ENCODE results near the gene DPF3. TPM values are rescaled to one million over a fixed set of nuclear protein-coding genes. Genes with fewer than 3 reads are reported as not detected.

DPF3 gene
- total RNA-seq, 3 donors from 2014 or later: 0.32 to 2.8 (median 1.3) TPM

- Histone ChIP-seq H3K27ac (no peak overlapping the region), H3K36me3 (no peaks in the 10 kb centered on the region), H3K27me3 (no peaks in the 10 kb centered on the region), H3K4me1 (no peaks in the 10 kb centered on the region), H3K9me3 (no peaks in the 10 kb centered on the region), H3K4me3 (no peak overlapping the region)
- intact Hi-C loops (cut with DNase I; ENCODE audit: low total_unique reads): loop anchor here (5.0 kb wide), 1 partner anchor 388 kb away; no protein-coding TSS in a partner anchor
- peak in 1 of 3 donors; percentile 46 for TF ChIP-seq POLR2AphosphoS5 (IDR thresholded peaks at IDR 0.05)
- TF ChIP-seq, protein P1, sequence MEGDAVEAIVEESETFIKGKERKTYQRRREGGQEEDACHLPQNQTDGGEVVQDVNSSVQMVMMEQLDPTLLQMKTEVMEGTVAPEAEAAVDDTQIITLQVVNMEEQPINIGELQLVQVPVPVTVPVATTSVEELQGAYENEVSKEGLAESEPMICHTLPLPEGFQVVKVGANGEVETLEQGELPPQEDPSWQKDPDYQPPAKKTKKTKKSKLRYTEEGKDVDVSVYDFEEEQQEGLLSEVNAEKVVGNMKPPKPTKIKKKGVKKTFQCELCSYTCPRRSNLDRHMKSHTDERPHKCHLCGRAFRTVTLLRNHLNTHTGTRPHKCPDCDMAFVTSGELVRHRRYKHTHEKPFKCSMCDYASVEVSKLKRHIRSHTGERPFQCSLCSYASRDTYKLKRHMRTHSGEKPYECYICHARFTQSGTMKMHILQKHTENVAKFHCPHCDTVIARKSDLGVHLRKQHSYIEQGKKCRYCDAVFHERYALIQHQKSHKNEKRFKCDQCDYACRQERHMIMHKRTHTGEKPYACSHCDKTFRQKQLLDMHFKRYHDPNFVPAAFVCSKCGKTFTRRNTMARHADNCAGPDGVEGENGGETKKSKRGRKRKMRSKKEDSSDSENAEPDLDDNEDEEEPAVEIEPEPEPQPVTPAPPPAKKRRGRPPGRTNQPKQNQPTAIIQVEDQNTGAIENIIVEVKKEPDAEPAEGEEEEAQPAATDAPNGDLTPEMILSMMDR (IDR thresholded peaks at IDR 0.05): peak; percentile 93 to 98 (median 96)
- no peak for TF ChIP-seq POLR2A (IDR thresholded peaks at IDR 0.05)
- peak in 1 of 2 donors; percentile 65 for DNase-seq (ENCODE audit: low spot score in 2 of 2)
Measured at GRCh38 chr14:72904840-72905561, 11.1 kb upstream of the DPF3 start.

- intact Hi-C loops (cut with DNase I; ENCODE audit: low total_unique reads): loop anchor here (5.0 kb wide), 1 partner anchor 387 kb away; no protein-coding TSS in a partner anchor
- Histone ChIP-seq H3K4me1 (no peaks in the 10 kb centered on the region), H3K36me3 (no peaks in the 10 kb centered on the region), H3K27ac (no peak overlapping the region), H3K27me3 (no peaks in the 10 kb centered on the region), H3K4me3 (no peak overlapping the region), H3K9me3 (no peaks in the 10 kb centered on the region)
- DNase-seq (ENCODE audit: low spot score in 2 of 2): no peak
- TF ChIP-seq, protein P1 (IDR thresholded peaks at IDR 0.05): no peak
- TF ChIP-seq POLR2AphosphoS5 (IDR thresholded peaks at IDR 0.05): no peak
- no peak for TF ChIP-seq POLR2A (IDR thresholded peaks at IDR 0.05)
Measured at GRCh38 chr14:72904218-72904617, 10.3 kb upstream of the DPF3 start.

DNA sequence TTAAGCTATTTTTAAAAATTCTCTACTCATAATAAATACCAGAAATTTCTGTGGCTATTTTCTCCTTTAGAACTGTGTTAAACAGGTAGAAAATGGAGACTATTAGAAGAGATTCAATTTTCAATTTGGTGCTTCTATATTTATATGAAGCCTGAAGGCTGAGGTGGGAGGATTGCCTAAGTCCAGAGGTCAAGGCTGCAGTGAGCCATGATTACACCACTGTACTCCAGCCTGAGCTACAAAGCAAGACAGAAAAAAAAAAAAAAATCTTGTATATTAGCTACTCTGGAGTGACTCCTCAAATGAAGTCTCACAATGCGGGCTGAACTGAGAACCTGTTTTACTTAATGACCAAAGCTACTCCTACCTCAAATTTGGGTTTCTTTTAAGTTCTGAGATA lies 9.8 kb upstream of the DPF3 start:
- Histone ChIP-seq H3K27ac (no peak overlapping the region), H3K4me1 (no peaks in the 10 kb centered on the region), H3K4me3 (no peak overlapping the region), H3K27me3 (no peaks in the 10 kb centered on the region), H3K9me3 (no peaks in the 10 kb centered on the region), H3K36me3 (no peaks in the 10 kb centered on the region)
- intact Hi-C loops (cut with DNase I; ENCODE audit: low total_unique reads): loop anchor here (5.0 kb wide), 1 partner anchor 386 kb away; no protein-coding TSS in a partner anchor
- DNase-seq (ENCODE audit: low spot score in 2 of 2): no peak
- TF ChIP-seq POLR2A (IDR thresholded peaks at IDR 0.05) (no peak), POLR2AphosphoS5 (IDR thresholded peaks at IDR 0.05) (no peak)
- TF ChIP-seq, protein P1 (IDR thresholded peaks at IDR 0.05): no peak

DNA sequence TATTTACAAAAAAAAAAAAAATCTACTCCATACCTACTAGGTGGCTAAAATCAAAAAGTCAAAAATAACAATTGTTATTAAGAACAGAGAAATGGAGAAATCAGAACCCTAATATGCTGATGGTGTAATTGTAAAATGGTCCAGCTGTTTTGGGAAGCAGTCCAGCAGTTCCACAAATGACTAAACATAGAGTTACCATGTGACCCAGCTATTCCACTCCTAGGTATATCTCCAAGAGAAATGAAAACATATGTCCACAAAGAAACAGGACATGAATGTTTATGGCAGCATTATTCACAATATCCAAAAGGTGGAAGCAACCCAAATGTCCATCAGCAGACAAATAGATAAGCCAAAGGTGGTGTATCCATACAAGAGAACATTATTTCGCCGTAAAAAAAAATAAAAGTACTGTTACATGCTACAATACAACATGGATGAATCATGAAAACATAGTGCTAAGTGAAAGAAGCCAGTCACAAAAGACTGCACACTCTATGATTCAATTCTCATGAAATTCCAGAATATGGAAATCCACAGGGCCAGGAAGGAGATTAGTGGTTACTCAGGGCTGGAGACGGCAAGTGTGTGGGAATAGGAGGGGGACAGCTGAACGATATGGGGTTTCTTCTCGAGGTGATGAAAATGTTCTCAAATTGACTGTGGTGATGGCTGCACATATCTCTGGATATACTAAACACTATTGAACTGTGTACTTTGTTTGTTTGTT lies 9.1 kb upstream of the DPF3 start:
- TF ChIP-seq POLR2A (IDR thresholded peaks at IDR 0.05): no peak
- TF ChIP-seq POLR2AphosphoS5 (IDR thresholded peaks at IDR 0.05): no peak
- TF ChIP-seq, protein P1 (IDR thresholded peaks at IDR 0.05): no peak
- intact Hi-C loops (cut with DNase I; ENCODE audit: low total_unique reads): loop anchor here (5.0 kb wide), 1 partner anchor 386 kb away; no protein-coding TSS in a partner anchor
- Histone ChIP-seq H3K27ac (no peak overlapping the region), H3K4me1 (no peaks in the 10 kb centered on the region), H3K36me3 (no peaks in the 10 kb centered on the region), H3K4me3 (no peak overlapping the region), H3K27me3 (no peaks in the 10 kb centered on the region), H3K9me3 (no peaks in the 10 kb centered on the region)
- no peak for DNase-seq (ENCODE audit: low spot score in 2 of 2)

DNA sequence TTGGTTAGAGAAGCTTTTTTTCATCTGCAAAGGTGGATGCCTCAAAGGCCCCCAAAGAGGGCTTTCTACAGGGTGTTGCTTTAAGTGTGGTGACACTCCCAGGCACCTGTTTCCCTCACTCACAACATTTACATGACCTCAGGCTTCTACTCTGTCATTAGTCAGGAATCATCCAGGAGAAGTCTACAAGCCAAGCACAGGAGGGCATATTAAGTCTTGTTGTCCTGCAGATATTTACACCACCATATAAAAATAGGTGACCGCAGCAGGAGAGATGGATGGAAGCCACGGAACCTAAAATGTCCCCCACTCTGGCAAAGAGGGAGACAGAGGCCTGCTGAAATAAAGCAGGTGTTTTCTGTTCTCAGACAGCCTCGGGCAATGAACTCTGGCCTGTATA lies 7.5 kb upstream of the DPF3 start:
- TF ChIP-seq, protein P1 (IDR thresholded peaks at IDR 0.05): no peak
- TF ChIP-seq POLR2AphosphoS5 (IDR thresholded peaks at IDR 0.05) (no peak), POLR2A (IDR thresholded peaks at IDR 0.05) (no peak)
- no peak overlapping the region for H3K4me3 ChIP-seq
- intact Hi-C loops (cut with DNase I; ENCODE audit: low total_unique reads): loop anchor here (5.0 kb wide), 1 partner anchor 384 kb away; no protein-coding TSS in a partner anchor
- H3K27ac ChIP-seq: no peak overlapping the region
- no peak for DNase-seq (ENCODE audit: low spot score in 2 of 2)
- no peaks in the 10 kb centered on the region for H3K9me3 ChIP-seq
- no peaks in the 10 kb centered on the region for H3K4me1 ChIP-seq
- no peaks in the 10 kb centered on the region for H3K27me3 ChIP-seq
- no peaks in the 10 kb centered on the region for H3K36me3 ChIP-seq
